CD14-positive monocyte (primary cell): ENCODE results near the gene TEPSIN. TPM values are rescaled to one million over a fixed set of nuclear protein-coding genes. Genes with fewer than 3 reads are reported as not detected.

Source experiments
- DNase-seq, 3 donors: peaks; one replicate each; pipeline ENCODE4 v3.0.0-alpha.2; 2011 to 2022
- H2AFZ ChIP-seq: 2 replicates; pipeline ENCODE4 v1.6.0; 2012; ENCODE audit warnings: mild to moderate bottlenecking, low read depth, low read length, inconsistent platforms; ENCODE audit not compliant: insufficient read depth, poor library complexity, severe bottlenecking
- H3K27ac ChIP-seq, 2 donors: 1 replicate in 1 of 2; 2 replicates in 1 of 2; pipeline ENCODE4 v1.5.1; 2012 to 2013; ENCODE audit warnings: low read length in 2 of 2, control low read depth in 1 of 2, inconsistent platforms in 1 of 2, low read depth in 1 of 2, mild to moderate bottlenecking in 1 of 2
- H3K27me3 ChIP-seq, 2 donors: one replicate each; pipeline versions ENCODE4 v1.6.0 to v1.6.1; 2011 to 2013; ENCODE audit warnings: low read length in 2 of 2; ENCODE audit not compliant: control insufficient read depth in 2 of 2, insufficient read depth in 2 of 2
- H3K36me3 ChIP-seq, 2 donors: replicated peaks in 1 of 2; 1 replicate in 1 of 2; 2 replicates in 1 of 2; pipeline versions ENCODE4 v1.5.1 to v1.6.1; 2012 to 2013; ENCODE audit warnings: low read length in 2 of 2, control low read depth in 1 of 2, inconsistent platforms in 1 of 2, mild to moderate bottlenecking in 1 of 2; ENCODE audit not compliant: insufficient read depth in 2 of 2, control insufficient read depth in 1 of 2
- H3K4me1 ChIP-seq, 2 donors: 1 replicate in 1 of 2; 2 replicates in 1 of 2; pipeline versions ENCODE4 v1.5.1 to v1.6.1; 2012 to 2013; ENCODE audit warnings: low read length in 2 of 2, control low read depth in 1 of 2, inconsistent platforms in 1 of 2, mild to moderate bottlenecking in 1 of 2, moderate library complexity in 1 of 2; ENCODE audit not compliant: insufficient read depth in 2 of 2, control insufficient read depth in 1 of 2
- H3K4me2 ChIP-seq: replicated peaks from 2 replicates; pipeline ENCODE3; 2012; ENCODE audit warnings: low read length, moderate library complexity, mild to moderate bottlenecking; ENCODE audit not compliant: poor library complexity, severe bottlenecking; ENCODE audit errors: extremely low read depth
- H3K4me3 ChIP-seq, 3 experiments: fragments of 200-600 bp in 1 of 3; sonication (generic) in 1 of 3; replicated peaks in 1 of 3; 1 replicate in 2 of 3; 2 replicates in 1 of 3; pipeline ENCODE4 v1.5.1; 2011 to 2013; ENCODE audit warnings: low read length in 3 of 3, mild to moderate bottlenecking in 3 of 3, control low read depth in 2 of 3, low read depth in 2 of 3, inconsistent platforms in 1 of 3, moderate library complexity in 1 of 3
- H3K79me2 ChIP-seq: 2 replicates; pipeline ENCODE4 v1.6.0; 2012; ENCODE audit warnings: mild to moderate bottlenecking, control low read depth, inconsistent platforms, low read length, moderate library complexity; ENCODE audit not compliant: insufficient read depth
- H3K9ac ChIP-seq: 2 replicates; pipeline ENCODE4 v1.6.0; 2017; ENCODE audit warnings: low read length, mild to moderate bottlenecking; ENCODE audit not compliant: insufficient read depth, poor library complexity, severe bottlenecking
- H3K9me3 ChIP-seq, 2 donors: replicated peaks in 1 of 2; 1 replicate in 1 of 2; 2 replicates in 1 of 2; pipeline versions ENCODE4 v1.5.1 to v1.6.1; 2012 to 2013; ENCODE audit warnings: low read length in 2 of 2, control low read depth in 1 of 2; ENCODE audit not compliant: control insufficient read depth in 1 of 2, insufficient read depth in 1 of 2
- H4K20me1 ChIP-seq: 2 replicates; pipeline ENCODE4 v1.6.0; 2012; ENCODE audit warnings: mild to moderate bottlenecking, low read length, control low read depth, moderate library complexity; ENCODE audit not compliant: insufficient read depth
- H3K27ac Mint-ChIP-seq, 7 donors: one replicate each; pipeline ENCODE4 v1.8.0; 2020; ENCODE audit warnings: mild to moderate bottlenecking in 7 of 7, mixed read lengths in 7 of 7, moderate library complexity in 6 of 7, inconsistent platforms in 2 of 7
- H3K27me3 Mint-ChIP-seq, 3 donors: one replicate each; pipeline ENCODE4 v1.8.0; 2021 to 2022; ENCODE audit warnings: low read depth in 3 of 3, mild to moderate bottlenecking in 3 of 3, mixed read lengths in 3 of 3, moderate library complexity in 3 of 3, inconsistent platforms in 1 of 3
- H3K36me3 Mint-ChIP-seq, 2 donors: one replicate each; pipeline ENCODE4 v1.8.0; 2020; ENCODE audit warnings: mixed read lengths in 2 of 2, inconsistent platforms in 1 of 2, mild to moderate bottlenecking in 1 of 2
- H3K4me1 Mint-ChIP-seq: one replicate; pipeline ENCODE4 v1.8.0; 2020; ENCODE audit warnings: mild to moderate bottlenecking, mixed read lengths
- H3K4me3 Mint-ChIP-seq, 2 donors: one replicate each; pipeline ENCODE4 v1.8.0; 2020; ENCODE audit warnings: mild to moderate bottlenecking in 2 of 2, mixed read lengths in 2 of 2, moderate library complexity in 1 of 2
- H3K9me3 Mint-ChIP-seq, 7 donors: one replicate each; pipeline ENCODE4 v1.8.0; 2020 to 2022; ENCODE audit warnings: mixed read lengths in 7 of 7, mild to moderate bottlenecking in 6 of 7, moderate library complexity in 6 of 7, inconsistent platforms in 2 of 7
- CTCF ChIP-seq: fragments of 200-600 bp; IDR thresholded peaks from one replicate; pipeline ENCODE4 v1.8.0; 2022; ENCODE audit warnings: antibody characterized with exemption, mild to moderate bottlenecking
- WGBS: methylation state at CpG from one replicate; pipeline ENCODE4 v1.1.5; 2013; ENCODE audit warnings: missing lambda C conversion rate; ENCODE audit not compliant: insufficient coverage; 5-methylcytosine and 5-hydroxymethylcytosine counted together
- intact Hi-C, 2 donors: fragments of 100-400 bp; cut with micrococcal nuclease; formaldehyde crosslinking; loops; one replicate each; pipeline versions ENCODE4 v1.15.0 to v1.15.1; 2023
- polyA minus RNA-seq: library from RNA; depleted of rRNA, polyadenylated mRNA; stranded (reverse); fragments of >200 nt; gene quantifications from 2 replicates; pipeline ENCODE4 v1.2.3, GENCODE V29; 2012
- polyA plus RNA-seq, 3 donors: library from polyadenylated mRNA; depleted of rRNA in 1 of 3; unstranded in 2 of 3; stranded (reverse) in 1 of 3; fragments of 300-500 nt in 2 of 3; fragments of >200 nt in 1 of 3; fragmentation: Illumina TruSeq in 2 of 3; gene quantifications; 1 replicate in 2 of 3; 2 replicates in 1 of 3; pipeline ENCODE4 v1.2.3, GENCODE V29; 2012 to 2021
- total RNA-seq, 12 experiments: library from RNA in 1 of 12; stranded (reverse) in 1 of 12; fragments of 120-200 nt in 1 of 12; gene quantifications; one replicate each; pipeline ENCODE4 v1.2.4 and lab custom pipeline; 2013 to 2026; ENCODE audit warnings: mixed read lengths in 6 of 12, inconsistent platforms in 1 of 12

Gene TEPSIN
- total RNA-seq (2013) = 29.7 TPM
- 100 to 1,000 TPM in 1 of 3 donors, 1 to 10 TPM in 2; 3.4 to 136 (median 4.5) TPM for polyA plus RNA-seq
- polyA minus RNA-seq = 44.3 and 48.5 TPM in 2 replicates
- total RNA-seq (lab: John Stamatoyannopoulos, UW) = 12.6 to 49.0 (median 29.0) reads per million in 11 experiments

GRCh38 chr17:81238815-81239713 lies at the start of gene TEPSIN, which contains the start of gene NDUFAF8:
Gene TEPSIN (minus strand): TSS chr17:81239055. CDS start chr17:81239033, 22 bp downstream.
Gene NDUFAF8 (plus strand): TSS chr17:81239318. CDS start chr17:81239364, 46 bp downstream.
- Mint-ChIP-seq H3K36me3 (peaks cover 14 to 32% of the 10 kb centered on the region in 2 donors), H3K4me3 (peak within 1 kb of the TSS; percentile 86 to 94), H3K4me1 (peaks cover 43% of the 10 kb centered on the region), H3K9me3 (peaks cover 0 to 2% (median 0%) of the 10 kb centered on the region in 7 donors), H3K27me3 (no peaks in the 10 kb centered on the region), H3K27ac (peak within 1 kb of the TSS; percentile 29 to 92 (median 88))
- peak; percentile 98 to 100 (median 99) for DNase-seq
- TF ChIP-seq CTCF = no peak
- Histone ChIP-seq H2AFZ (peak within 1 kb of the TSS; percentile 88), H4K20me1 (peaks cover 57% of the 10 kb centered on the region), H3K4me2 (peak within 1 kb of the TSS; percentile 99), H3K27me3 (no peaks in the 10 kb centered on the region), H3K27ac (peak within 1 kb of the TSS in 1 of 2 donors; percentile 82), H3K4me1 (peaks cover 21 to 36% of the 10 kb centered on the region in 2 donors), H3K9ac (peak within 1 kb of the TSS; percentile 97), H3K79me2 (peaks cover 66% of the 10 kb centered on the region), H3K4me3 (peak within 1 kb of the TSS; percentile 69 to 99 (median 70)), H3K9me3 (no peaks in the 10 kb centered on the region), H3K36me3 (peaks cover 13 to 27% of the 10 kb centered on the region in 2 donors)
- under 1% methylated on average over 100 of the region's 100 CpGs for WGBS
- intact Hi-C loops = loop anchor here (1.0 to 2.0 kb wide), 2 partner anchors 16 kb away; partner anchors contain the start of gene CEP131 (in 1 of the 2)

GRCh38 chr17:81287741-81288430 lies 49.0 kb upstream of the TEPSIN start:
- Histone ChIP-seq H4K20me1 (peaks cover 6% of the 10 kb centered on the region), H3K27me3 (no peaks in the 10 kb centered on the region), H3K9ac (peak overlapping the region; percentile 52), H3K4me1 (peaks cover 84 to 86% of the 10 kb centered on the region in 2 donors), H3K27ac (peak overlapping the region; percentile 95 to 97), H3K36me3 (peaks cover 12 to 24% of the 10 kb centered on the region in 2 donors), H3K4me2 (peak overlapping the region; percentile 86), H3K9me3 (no peaks in the 10 kb centered on the region), H3K4me3 (peak overlapping the region in 1 of 3 experiments; percentile 75), H3K79me2 (peaks cover 87% of the 10 kb centered on the region), H2AFZ (peak overlapping the region; percentile 49)
- peak; percentile 48 to 66 (median 61) for DNase-seq
- H3K27ac Mint-ChIP-seq = peak overlapping the region; percentile 93 to 98 (median 96)
- peaks cover 28 to 61% of the 10 kb centered on the region in 2 donors for H3K36me3 Mint-ChIP-seq
- peak overlapping the region; percentile 49 to 69 for H3K4me3 Mint-ChIP-seq
- H3K27me3 Mint-ChIP-seq = no peaks in the 10 kb centered on the region
- no peak for TF ChIP-seq CTCF
- 22% methylated on average over 9 of the region's 16 CpGs for WGBS
- intact Hi-C loops = loop anchor here in 1 of 2 donors (10.0 kb wide), 2 partner anchors 107 to 197 kb away; partner anchors contain the start of gene BAHCC1
- no peaks in the 10 kb centered on the region for H3K9me3 Mint-ChIP-seq
- H3K4me1 Mint-ChIP-seq = peaks cover 75% of the 10 kb centered on the region
